Activated naive CD8-positive, alpha-beta T cell treated with anti-CD3 and anti-CD28 coated beads for 36 hours (primary cell): ENCODE data around the gene LIN9. TPM values are rescaled to one million over a fixed set of nuclear protein-coding genes. Genes with fewer than 3 reads are reported as not detected.
"Not testable (repeated sequence)": the region's sequence is repeated elsewhere in the genome, so short reads cannot be mapped to it uniquely, and the experiment has no call there.

Experiments
- DNase-seq: peaks from one replicate; pipeline ENCODE4 v3.0.0; 2021
- H3K27ac Mint-ChIP-seq: one replicate; pipeline ENCODE4 v1.8.0; 2022; ENCODE audit warnings: mild to moderate bottlenecking, moderate library complexity, mixed read lengths
- H3K27me3 Mint-ChIP-seq: one replicate; pipeline ENCODE4 v1.8.0; 2022; ENCODE audit warnings: mild to moderate bottlenecking, mixed read lengths
- H3K36me3 Mint-ChIP-seq: one replicate; pipeline ENCODE4 v1.8.0; 2021; ENCODE audit warnings: mild to moderate bottlenecking, mixed read lengths
- H3K4me1 Mint-ChIP-seq: one replicate; pipeline ENCODE4 v1.8.0; 2021; ENCODE audit warnings: mixed read lengths
- H3K4me3 Mint-ChIP-seq: one replicate; pipeline ENCODE4 v1.8.0; 2022; ENCODE audit warnings: mild to moderate bottlenecking, moderate library complexity, mixed read lengths
- H3K9me3 Mint-ChIP-seq: one replicate; pipeline ENCODE4 v1.8.0; 2022; ENCODE audit warnings: mixed read lengths
- total RNA-seq, 2 experiments: library from RNA; stranded (reverse); gene quantifications; one replicate each; pipeline ENCODE4 v1.2.3, GENCODE V29; 2021

LIN9 gene
- total RNA-seq, 2 experiments from 2014 or later: 10.5 to 11.1 TPM

DNA sequence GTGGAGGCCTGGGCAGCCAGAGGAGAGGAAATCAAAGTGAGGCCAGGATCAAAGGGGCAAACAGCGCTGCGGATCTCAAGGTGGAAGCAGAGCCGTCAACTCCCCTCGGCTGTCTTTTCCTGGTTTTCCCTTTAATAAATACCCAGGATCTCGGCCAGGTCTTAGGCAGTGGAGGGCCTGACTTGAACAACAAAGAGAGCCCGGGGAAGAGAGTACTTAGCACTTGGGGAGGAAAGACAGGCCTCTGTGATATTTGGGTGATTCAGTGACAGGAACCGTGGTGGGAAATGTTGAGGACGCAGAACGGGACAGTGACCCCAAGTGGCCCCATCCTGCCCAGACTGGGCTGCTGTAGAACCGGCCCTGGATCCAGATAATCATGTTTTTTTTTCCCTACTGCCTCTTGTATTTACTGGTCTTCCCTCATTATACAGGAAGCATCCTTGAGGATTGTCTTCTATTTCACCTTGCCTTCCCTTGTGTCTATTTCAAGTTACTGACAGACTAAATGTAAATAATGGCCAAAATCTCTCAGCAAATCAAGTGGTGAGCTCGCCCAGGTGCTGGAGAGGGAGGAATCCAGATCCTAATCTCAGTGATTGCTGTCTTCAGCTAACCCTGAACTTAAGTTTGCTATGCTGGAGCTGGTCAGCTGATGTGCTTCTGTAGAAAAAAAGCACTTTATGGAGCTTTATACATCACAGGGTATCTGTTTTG, 88.3 kb downstream of the LIN9 start:
- H3K9me3 Mint-ChIP-seq: no peaks in the 10 kb centered on the region
- DNase-seq: no peak

DNA sequence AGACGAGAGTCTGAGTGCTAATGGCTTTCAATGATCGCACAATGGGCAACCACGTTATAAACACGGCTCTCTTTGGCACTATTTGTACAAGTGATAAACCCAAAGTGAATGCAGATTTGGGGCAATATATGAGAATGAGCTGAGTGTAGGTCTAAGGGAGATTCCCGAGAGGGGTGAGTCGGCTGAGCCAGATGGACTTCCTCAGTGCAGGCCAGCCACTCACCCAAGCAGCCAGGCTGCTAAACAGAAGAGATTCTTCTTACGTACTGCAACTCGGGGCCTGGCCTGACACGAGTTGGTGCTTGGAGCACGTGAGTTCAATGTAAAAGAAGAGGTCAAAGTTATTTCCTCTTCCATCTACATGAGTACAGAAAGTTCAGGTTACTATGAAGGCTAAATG, 91.7 kb downstream of the LIN9 start:
- Mint-ChIP-seq H3K4me3 (no peak overlapping the region), H3K36me3 (no peaks in the 10 kb centered on the region), H3K27ac (no peak overlapping the region), H3K9me3 (no peaks in the 10 kb centered on the region), H3K27me3 (peaks cover 5% of the 10 kb centered on the region), H3K4me1 (peaks cover 1% of the 10 kb centered on the region)
- no peak for DNase-seq

More for the DNA sequence above, 88.3 kb downstream of the LIN9 start:
- Mint-ChIP-seq H3K27me3 (peaks cover 27% of the 10 kb centered on the region), H3K4me3 (no peak overlapping the region), H3K27ac (no peak overlapping the region), H3K36me3 (no peaks in the 10 kb centered on the region), H3K4me1 (peaks cover 11% of the 10 kb centered on the region)

DNA sequence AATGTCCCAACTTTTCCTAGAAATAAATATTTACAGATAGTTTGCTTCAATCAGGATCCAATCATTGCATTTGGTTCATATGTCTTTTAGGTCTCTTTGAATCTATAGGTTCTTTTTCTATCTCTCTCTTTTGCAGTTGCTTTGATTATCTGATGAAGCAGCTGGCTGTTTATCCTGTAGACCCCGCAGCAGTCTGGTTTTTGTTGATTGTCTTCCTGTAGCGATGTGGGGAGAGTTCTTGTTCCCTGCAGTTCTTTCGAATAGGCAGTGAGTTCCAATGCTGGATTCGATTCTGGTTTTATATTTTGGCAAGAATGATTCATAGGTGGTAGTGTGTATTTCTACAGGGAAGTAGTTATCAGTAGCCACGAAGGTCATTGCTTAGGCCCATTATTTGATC, 92.9 kb downstream of the LIN9 start:
- Mint-ChIP-seq H3K27me3 (no peaks in the 10 kb centered on the region), H3K27ac (no peak overlapping the region), H3K4me1 (no peaks in the 10 kb centered on the region), H3K36me3 (no peaks in the 10 kb centered on the region), H3K4me3 (no peak overlapping the region), H3K9me3 (no peaks in the 10 kb centered on the region)
- no peak for DNase-seq

DNA sequence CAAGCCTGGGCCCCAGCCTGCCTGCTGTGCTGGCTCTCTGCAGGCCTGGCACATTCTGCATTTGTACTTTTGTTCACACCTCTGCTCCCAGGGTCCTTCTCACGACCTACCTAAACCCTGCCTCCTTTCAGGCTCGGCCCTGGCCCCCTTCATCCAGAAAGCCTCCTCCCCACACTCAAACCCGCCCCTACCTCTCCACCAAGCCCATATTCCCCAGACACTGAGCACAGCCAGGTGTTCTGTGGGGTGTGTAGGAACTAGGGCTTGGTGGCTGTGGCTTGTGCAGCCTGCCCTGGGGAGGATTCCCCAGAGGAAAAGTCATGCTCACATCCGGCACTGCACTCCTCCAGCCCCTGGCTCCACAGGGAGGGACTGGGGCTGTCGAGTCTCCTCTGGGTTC, 93.7 kb downstream of the LIN9 start:
- Mint-ChIP-seq H3K27me3 (no peaks in the 10 kb centered on the region), H3K4me1 (no peaks in the 10 kb centered on the region), H3K9me3 (no peaks in the 10 kb centered on the region), H3K4me3 (no peak overlapping the region), H3K27ac (no peak overlapping the region), H3K36me3 (no peaks in the 10 kb centered on the region)
- DNase-seq: no peak

DNA sequence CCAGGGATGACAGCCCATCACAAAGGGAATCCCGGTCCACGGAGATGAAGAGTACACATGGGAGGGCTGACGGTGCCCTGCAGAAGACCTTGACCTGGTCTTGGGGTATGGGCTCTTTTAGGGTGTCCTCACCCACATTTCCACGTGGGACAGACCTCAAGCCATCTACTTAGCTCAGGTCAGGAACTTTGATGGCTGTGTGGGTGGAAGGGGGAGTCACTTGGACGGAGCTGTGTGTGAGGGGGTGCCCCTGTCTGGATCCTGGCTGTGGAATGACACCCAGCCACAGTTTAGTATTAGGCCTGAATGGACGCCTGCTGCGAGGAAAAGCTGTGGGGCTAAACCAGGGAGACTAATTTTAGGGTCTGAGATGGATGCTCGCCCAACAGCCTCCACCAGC, 96.4 kb downstream of the LIN9 start:
- Mint-ChIP-seq H3K27me3 (no peaks in the 10 kb centered on the region), H3K27ac (no peak overlapping the region), H3K9me3 (no peaks in the 10 kb centered on the region), H3K4me1 (no peaks in the 10 kb centered on the region), H3K36me3 (no peaks in the 10 kb centered on the region), H3K4me3 (no peak overlapping the region)
- DNase-seq: no peak

DNA sequence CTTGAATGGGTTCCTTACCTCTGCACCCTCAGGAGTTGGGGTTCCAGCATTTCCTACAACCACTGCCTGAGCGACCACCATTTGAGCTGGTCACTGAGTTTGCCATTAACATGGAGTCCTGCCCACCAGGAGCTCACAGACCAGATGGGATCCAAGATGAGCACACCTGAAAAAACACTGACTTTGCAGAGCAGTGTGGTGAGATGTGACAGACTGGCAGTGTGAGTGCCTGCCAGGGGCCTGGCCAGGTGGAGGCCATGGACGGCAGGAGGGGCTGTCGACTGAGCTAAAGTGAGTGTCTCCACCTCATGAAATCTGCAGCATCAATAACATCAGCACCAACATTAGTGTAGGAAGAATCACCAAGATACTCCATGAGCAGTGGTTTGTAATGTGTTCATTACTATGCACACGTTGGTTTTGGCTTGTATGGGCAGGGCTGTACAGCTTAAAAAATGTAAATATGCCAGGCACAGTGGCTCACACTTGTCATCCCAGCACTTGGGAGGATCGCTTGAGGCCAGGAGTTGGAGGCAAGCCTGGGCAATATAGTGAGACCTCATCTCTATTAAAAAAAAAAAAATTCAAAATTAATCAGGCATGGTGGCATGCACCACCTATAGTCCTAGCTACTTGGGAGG, 97.7 kb downstream of the LIN9 start:
- no peak overlapping the region for H3K4me3 Mint-ChIP-seq
- no peak for DNase-seq
- no peak overlapping the region for H3K27ac Mint-ChIP-seq
- no peaks in the 10 kb centered on the region for H3K27me3 Mint-ChIP-seq
- no peaks in the 10 kb centered on the region for H3K4me1 Mint-ChIP-seq
- no peaks in the 10 kb centered on the region for H3K36me3 Mint-ChIP-seq
- no peaks in the 10 kb centered on the region for H3K9me3 Mint-ChIP-seq

DNA sequence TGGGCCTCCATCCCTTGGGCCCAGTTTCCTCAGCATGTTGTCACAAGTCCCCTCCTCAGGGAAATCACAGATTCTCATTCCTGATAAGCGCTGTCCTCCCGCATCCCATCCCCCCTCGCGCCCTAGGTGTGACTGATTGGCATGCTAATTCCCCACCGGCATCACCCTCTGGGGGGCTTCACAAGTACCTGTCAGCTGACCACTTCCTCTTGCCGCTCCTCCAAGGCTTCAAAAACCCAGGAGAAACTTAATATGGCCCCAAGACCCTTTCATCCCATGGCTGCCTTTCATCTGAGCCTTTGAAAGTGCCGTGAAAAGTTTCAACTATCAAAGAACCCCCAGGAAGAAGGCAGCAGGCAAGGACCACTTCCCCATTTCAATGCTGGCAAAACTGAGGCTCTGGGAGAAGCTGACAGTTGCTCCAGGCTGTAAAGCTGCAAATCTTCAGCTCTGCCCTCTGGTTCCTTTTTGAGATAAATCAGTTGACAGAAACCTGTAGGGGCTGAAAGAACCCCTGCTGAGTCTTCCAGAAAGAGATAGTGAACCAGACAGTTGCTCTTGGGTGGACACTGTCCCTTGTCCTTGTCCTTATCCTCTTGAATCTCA, 98.3 kb downstream of the LIN9 start:
- Mint-ChIP-seq H3K4me3 (no peak overlapping the region), H3K27me3 (no peaks in the 10 kb centered on the region), H3K9me3 (no peaks in the 10 kb centered on the region), H3K36me3 (no peaks in the 10 kb centered on the region), H3K4me1 (no peaks in the 10 kb centered on the region), H3K27ac (no peak overlapping the region)
- DNase-seq: no peak

DNA sequence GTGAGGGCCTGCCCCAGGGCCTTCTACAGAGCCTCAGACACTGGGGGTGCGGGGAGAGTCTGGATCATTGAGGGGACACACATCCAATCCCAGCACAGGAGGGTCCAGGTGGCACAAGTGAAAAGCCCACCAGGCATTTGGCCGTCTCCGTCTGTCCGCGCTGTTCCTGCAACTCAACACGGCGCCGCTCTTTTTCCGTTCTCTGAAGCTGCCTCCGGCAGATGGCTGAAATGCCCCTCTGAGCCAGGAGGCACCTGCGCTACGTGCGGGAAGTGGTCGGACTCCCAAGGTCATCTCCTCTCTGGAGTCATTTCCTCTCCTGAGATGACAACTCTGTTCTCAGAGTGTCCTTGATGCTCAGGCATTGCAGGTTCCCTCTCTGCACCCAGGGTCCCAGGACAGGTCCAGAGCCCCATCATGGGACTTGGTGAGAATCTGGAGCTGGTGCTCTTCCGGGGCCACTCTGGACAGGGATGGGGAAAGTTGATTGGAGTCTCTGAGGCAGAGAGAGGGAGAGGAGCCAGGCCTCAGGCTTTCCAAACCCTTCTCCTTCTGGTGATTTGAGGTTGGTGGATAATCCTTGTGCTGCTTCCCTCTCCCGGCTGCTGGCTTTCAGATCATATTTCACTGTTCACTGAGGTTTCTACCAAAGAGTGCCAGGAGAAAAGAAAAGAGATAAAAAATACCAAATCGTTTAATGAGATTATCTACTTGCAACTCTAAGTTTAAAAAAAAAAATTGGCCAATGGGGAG, 99.5 kb downstream of the LIN9 start:
- H3K27ac Mint-ChIP-seq: no peak overlapping the region
- H3K4me1 Mint-ChIP-seq: no peaks in the 10 kb centered on the region
- no peaks in the 10 kb centered on the region for H3K9me3 Mint-ChIP-seq
- H3K36me3 Mint-ChIP-seq: no peaks in the 10 kb centered on the region
- H3K27me3 Mint-ChIP-seq: no peaks in the 10 kb centered on the region
- no peak overlapping the region for H3K4me3 Mint-ChIP-seq
- no peak for DNase-seq

DNA sequence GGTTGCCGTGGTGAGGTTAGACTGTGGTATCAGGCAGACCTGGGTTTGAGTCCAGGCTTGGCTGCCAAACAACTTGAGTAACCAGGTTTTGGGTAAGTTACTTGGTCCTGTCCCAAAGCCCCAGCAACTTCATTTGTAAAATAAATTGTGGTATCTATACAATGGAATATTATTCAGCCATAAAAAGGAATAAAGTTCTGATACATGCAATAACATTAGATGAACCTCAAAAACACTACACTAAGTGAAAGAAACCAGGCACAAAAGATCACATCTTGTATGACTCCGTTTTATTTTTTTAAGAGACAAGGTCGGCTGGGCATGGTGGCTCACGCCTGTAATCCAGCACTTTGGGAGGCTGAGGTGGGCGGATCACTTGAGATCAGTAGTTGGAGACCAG, 101.9 kb downstream of the LIN9 start:
- H3K4me3 Mint-ChIP-seq: no peak overlapping the region
- DNase-seq: no peak
- no peak overlapping the region for H3K27ac Mint-ChIP-seq
- no peaks in the 10 kb centered on the region for H3K9me3 Mint-ChIP-seq
- no peaks in the 10 kb centered on the region for H3K36me3 Mint-ChIP-seq
- H3K4me1 Mint-ChIP-seq: no peaks in the 10 kb centered on the region
- no peaks in the 10 kb centered on the region for H3K27me3 Mint-ChIP-seq

DNA sequence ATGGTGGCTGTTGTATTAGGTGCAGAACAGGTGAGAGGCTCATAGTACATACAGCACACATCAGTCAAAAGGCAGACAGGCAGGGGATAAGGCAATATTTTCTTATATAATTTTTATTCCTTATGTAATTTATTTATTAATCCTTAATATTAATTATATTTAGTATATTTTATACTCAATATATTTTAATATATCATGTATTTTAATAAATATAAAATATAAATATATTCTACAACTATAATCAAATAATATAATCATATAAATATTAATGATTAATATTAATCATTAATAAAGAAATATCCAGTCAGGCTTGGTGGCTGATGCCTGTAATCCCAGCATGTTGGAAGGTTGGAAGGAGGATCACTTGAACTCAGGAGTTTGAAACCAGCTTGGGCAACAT, 104.8 kb downstream of the LIN9 start:
- no peaks in the 10 kb centered on the region for H3K9me3 Mint-ChIP-seq
- DNase-seq: no peak
- no peak overlapping the region for H3K27ac Mint-ChIP-seq
- H3K4me3 Mint-ChIP-seq: no peak overlapping the region
- no peaks in the 10 kb centered on the region for H3K4me1 Mint-ChIP-seq
- no peaks in the 10 kb centered on the region for H3K36me3 Mint-ChIP-seq
- H3K27me3 Mint-ChIP-seq: no peaks in the 10 kb centered on the region

DNA sequence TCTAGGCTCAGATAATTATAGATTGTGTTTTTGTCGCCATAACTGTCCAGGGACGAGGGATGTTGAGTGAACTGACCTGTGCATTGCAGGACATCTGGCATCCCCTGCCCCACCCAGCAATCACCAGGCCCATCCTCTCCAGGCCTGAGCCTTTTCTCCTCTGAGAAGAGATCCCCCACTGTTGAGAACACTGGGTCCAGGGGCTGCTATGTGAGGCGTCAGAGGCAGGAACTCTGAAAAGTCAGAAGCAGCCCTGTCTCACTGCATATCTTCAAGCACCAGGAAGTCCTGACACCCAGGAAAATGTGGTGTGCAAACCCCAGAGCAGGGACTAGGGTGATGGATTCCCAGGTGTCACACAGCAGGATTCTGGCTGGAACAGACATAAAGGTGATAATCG, 105.3 kb downstream of the LIN9 start:
- no peak for DNase-seq
- Mint-ChIP-seq H3K27me3 (no peaks in the 10 kb centered on the region), H3K36me3 (no peaks in the 10 kb centered on the region), H3K9me3 (no peaks in the 10 kb centered on the region), H3K4me3 (no peak overlapping the region), H3K27ac (no peak overlapping the region), H3K4me1 (no peaks in the 10 kb centered on the region)

DNA sequence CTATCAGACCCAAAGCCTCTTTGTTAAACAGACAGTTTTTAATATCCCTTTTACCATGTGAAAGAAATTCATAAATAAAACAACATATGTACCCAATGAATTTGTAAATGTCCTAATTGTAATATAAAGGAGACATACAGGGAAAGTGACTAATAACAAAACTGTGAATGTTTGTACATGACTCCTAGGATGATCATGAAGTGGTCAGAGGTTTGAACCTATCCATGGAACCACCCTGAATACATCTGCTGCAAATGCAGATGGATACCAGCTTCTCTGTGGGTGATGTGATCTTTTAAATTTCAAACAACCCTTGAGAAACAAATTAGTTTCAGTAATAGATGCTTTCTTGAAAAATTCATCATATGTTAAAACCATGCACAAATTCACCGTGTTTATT, 105.7 kb downstream of the LIN9 start:
- no peak overlapping the region for H3K27ac Mint-ChIP-seq
- no peak for DNase-seq
- no peaks in the 10 kb centered on the region for H3K9me3 Mint-ChIP-seq
- H3K27me3 Mint-ChIP-seq: no peaks in the 10 kb centered on the region
- no peaks in the 10 kb centered on the region for H3K4me1 Mint-ChIP-seq
- no peaks in the 10 kb centered on the region for H3K36me3 Mint-ChIP-seq
- no peak overlapping the region for H3K4me3 Mint-ChIP-seq

DNA sequence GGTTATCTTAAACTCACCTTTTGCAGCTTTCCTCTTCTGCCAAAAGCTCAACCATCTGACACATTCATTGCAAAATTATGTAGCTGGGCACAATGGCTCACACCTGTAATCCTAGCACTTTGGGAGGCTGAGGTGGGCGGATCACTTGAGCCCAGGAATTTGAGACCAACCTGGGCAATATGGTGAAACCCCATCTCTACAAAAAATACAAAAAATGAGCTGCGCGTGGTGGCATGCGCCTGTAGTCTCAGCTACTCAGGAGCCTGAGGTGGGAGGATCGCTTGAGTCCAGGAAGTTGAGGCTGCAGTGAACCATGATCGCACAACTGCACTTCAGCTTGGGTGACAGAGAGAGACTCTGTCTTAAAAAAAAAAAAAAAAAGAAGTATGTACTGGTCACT, 106.3 kb downstream of the LIN9 start:
- not testable (repeated sequence) for H3K4me3 Mint-ChIP-seq, H3K4me1 Mint-ChIP-seq, DNase-seq, H3K27me3 Mint-ChIP-seq, H3K27ac Mint-ChIP-seq, H3K36me3 Mint-ChIP-seq, H3K9me3 Mint-ChIP-seq

DNA sequence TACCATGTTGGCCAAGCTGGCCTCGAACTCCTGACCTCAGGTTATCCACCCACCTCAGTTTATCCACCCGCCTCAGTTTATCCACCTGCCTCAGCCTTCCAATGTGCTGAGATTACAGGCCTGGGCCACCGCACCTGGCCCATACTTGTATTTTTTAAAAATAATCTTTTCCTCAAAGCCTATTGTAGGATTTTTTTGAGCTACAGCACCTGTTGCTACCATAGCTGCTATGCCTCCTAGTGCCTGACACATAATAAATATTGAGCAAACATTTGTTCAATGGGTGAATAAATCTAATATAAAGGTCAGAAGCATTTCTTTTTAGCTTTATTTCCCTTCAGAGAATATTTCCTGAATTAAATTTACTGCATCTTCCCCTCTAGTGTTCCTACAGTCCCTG, 106.7 kb downstream of the LIN9 start:
- no peak for DNase-seq
- H3K4me1 Mint-ChIP-seq: no peaks in the 10 kb centered on the region
- H3K4me3 Mint-ChIP-seq: no peak overlapping the region
- H3K27me3 Mint-ChIP-seq: peaks cover under 1% of the 10 kb centered on the region
- H3K36me3 Mint-ChIP-seq: no peaks in the 10 kb centered on the region
- H3K9me3 Mint-ChIP-seq: no peaks in the 10 kb centered on the region
- no peak overlapping the region for H3K27ac Mint-ChIP-seq

DNA sequence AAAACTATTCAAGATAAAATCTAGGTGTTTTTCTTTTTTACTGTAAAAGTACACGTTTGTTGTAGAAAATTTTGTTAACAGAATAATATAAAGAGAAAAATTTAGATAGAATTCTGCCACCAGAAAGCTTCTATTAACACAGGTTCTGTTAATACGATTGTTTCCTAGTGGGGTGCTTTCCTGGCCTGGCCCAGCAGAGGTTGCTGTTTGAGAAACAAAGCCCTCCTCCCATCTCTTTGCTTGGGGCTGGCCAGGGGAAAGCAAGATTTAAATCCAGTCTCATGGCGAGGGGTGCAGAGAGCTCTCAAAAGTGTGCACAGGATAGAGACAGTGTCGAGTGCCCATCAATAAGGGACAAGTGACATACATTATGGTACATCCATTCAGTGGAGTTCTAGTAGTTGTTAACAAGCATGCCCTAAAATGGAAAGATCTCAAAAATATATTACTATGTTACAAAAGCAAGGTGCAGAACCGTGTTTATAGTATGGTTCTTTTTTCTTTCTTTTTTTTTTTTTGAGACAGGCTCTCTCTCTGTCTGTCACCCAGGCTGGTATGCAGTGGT, 107.9 kb downstream of the LIN9 start:
- Mint-ChIP-seq H3K4me3 (no peak overlapping the region), H3K27me3 (peaks cover 3% of the 10 kb centered on the region), H3K27ac (no peak overlapping the region), H3K36me3 (no peaks in the 10 kb centered on the region), H3K4me1 (peaks cover 2% of the 10 kb centered on the region), H3K9me3 (no peaks in the 10 kb centered on the region)
- no peak for DNase-seq
